Ovary (tissue), 9 donors: ENCODE measurements around the gene CDKN2A. TPM values are rescaled to one million over a fixed set of nuclear protein-coding genes. Genes with fewer than 3 reads are reported as not detected.

Source experiments
- DNase-seq, 5 donors: peaks; one replicate each; pipeline ENCODE4 v3.0.0-alpha.2; 2019 to 2020
- H3K27ac ChIP-seq, 2 donors: fragments of 200-600 bp; one replicate each; pipeline versions ENCODE4 v1.5.1 to v1.8.0; 2019 to 2022
- H3K27me3 ChIP-seq: fragments of 200-600 bp; one replicate; pipeline ENCODE4 v1.8.0; 2022
- H3K36me3 ChIP-seq: fragments of 200-600 bp; sonication (generic); one replicate; pipeline ENCODE4 v1.5.1; 2019
- H3K4me1 ChIP-seq: one replicate; pipeline ENCODE4 v1.8.1; 2013; ENCODE audit warnings: mild to moderate bottlenecking, moderate library complexity; ENCODE audit not compliant: insufficient read depth
- H3K4me3 ChIP-seq: fragments of 200-600 bp; sonication (generic); one replicate; pipeline ENCODE4 v1.5.1; 2017
- H3K9me3 ChIP-seq, 2 donors: fragments of 200-600 bp in 1 of 2; sonication (generic) in 1 of 2; one replicate each; pipeline versions ENCODE4 v1.5.1 to v1.8.1; 2013 to 2019; ENCODE audit warnings: mild to moderate bottlenecking in 1 of 2, moderate library complexity in 1 of 2
- CTCF ChIP-seq, 3 donors: fragments of 450-650 bp in 2 of 3; fragments of 200-600 bp in 1 of 3; IDR thresholded peaks; one replicate each; pipeline versions ENCODE4 v1.5.1 to v1.8.0; 2016 to 2022; ENCODE audit warnings: antibody characterized with exemption in 3 of 3, mild to moderate bottlenecking in 1 of 3
- EP300 ChIP-seq: sonication (generic); formaldehyde crosslinking; IDR thresholded peaks from one replicate; pipeline ENCODE4 v1.6.1; 2017; ENCODE audit warnings: antibody characterized with exemption
- POLR2A ChIP-seq: fragments of 450-650 bp; IDR thresholded peaks from one replicate; pipeline ENCODE4 v1.6.1; 2017; ENCODE audit warnings: antibody characterized with exemption, mild to moderate bottlenecking, moderate library complexity
- WGBS, 3 donors: extraction: QIAGEN DNeasy Blood & Tissue Kit in 1 of 3; methylation state at CpG; one replicate each; pipeline versions ENCODE4 v1.1.5 to v1.1.7; 2013 to 2017; 5-methylcytosine and 5-hydroxymethylcytosine counted together
- intact Hi-C, 4 donors: fragments of 100-400 bp; cut with DNase I; formaldehyde crosslinking; loops; one replicate each; pipeline versions ENCODE4 v1.11.0 to v1.15.1; 2022 to 2023
- polyA plus RNA-seq, 2 donors: library from polyadenylated mRNA; stranded (reverse); fragments of 200-250 nt in 1 of 2; fragments of 350-450 nt in 1 of 2; fragmentation: Illumina TruSeq in 1 of 2; extraction: RNeasy Lipid Tissue Mini Kit (QIAGEN cat#74804) in 1 of 2; gene quantifications; one replicate each; pipeline ENCODE4 v1.2.3, GENCODE V29; 2013 to 2014
- total RNA-seq, 7 donors: library from RNA; depleted of rRNA in 2 of 7; stranded (reverse); fragments of >200 nt in 2 of 7; fragmentation: NEBNext Ultra II Directional in 3 of 7; extraction: Animal tissue kit (Norgen Biotek cat#: 25700) in 3 of 7; gene quantifications; one replicate each; pipeline versions ENCODE4 v1.1.0 to v1.2.4, GENCODE V29; 2016 to 2023
- donor health status: DM: no; HTN: no; CAD: no; lungs with moderate emphysema.
- donor health status: DM: no; HTN: no; CAD: no.
- donor health status: Bipolar disorder and iron deficiency.
- donor health status: DM: yes; HTN: yes; CAD: no.
- donor health status: DM: no; HTN: no; CAD: no.
- donor health status: DM: yes; HTN: yes; CAD: no.

CDKN2A gene
- total and polyA plus RNA-seq, 9 donors: 0.20 to 7.6 (median 1.0) TPM

GRCh38 chr9:22028394-22028793 is 34.2 kb upstream of the CDKN2A start:
- intact Hi-C loops: no loop called here
- H3K9me3 ChIP-seq: no peaks in the 10 kb centered on the region
- H3K36me3 ChIP-seq: no peaks in the 10 kb centered on the region
- H3K27me3 ChIP-seq: no peaks in the 10 kb centered on the region
- no peak overlapping the region for H3K27ac ChIP-seq
- H3K4me1 ChIP-seq: no peaks in the 10 kb centered on the region
- TF ChIP-seq EP300: no peak
- TF ChIP-seq POLR2A: no peak
- TF ChIP-seq CTCF (IDR thresholded peaks at IDR 0.05): no peak
- H3K4me3 ChIP-seq: no peak overlapping the region
- DNase-seq: no peak

GRCh38 chr9:22026696-22027095 is 32.5 kb upstream of the CDKN2A start:
- Histone ChIP-seq H3K9me3 (no peaks in the 10 kb centered on the region), H3K36me3 (no peaks in the 10 kb centered on the region), H3K4me1 (no peaks in the 10 kb centered on the region), H3K4me3 (no peak overlapping the region), H3K27me3 (no peaks in the 10 kb centered on the region), H3K27ac (no peak overlapping the region)
- TF ChIP-seq EP300: no peak
- no peak for TF ChIP-seq CTCF (IDR thresholded peaks at IDR 0.05)
- TF ChIP-seq POLR2A: no peak
- DNase-seq: no peak
- 56 to 64% (median 61%) methylated on average over 6 of the region's 6 CpGs for WGBS, 3 donors
- intact Hi-C loops: no loop called here

- no peaks in the 10 kb centered on the region for H3K9me3 ChIP-seq
- no peaks in the 10 kb centered on the region for H3K27me3 ChIP-seq
- intact Hi-C loops: no loop called here
- no peak for TF ChIP-seq EP300
- no peak for TF ChIP-seq POLR2A
- TF ChIP-seq CTCF (IDR thresholded peaks at IDR 0.05): no peak
- 95 to 96% (median 96%) methylated on average over 3 of the region's 3 CpGs for WGBS, 3 donors
- no peaks in the 10 kb centered on the region for H3K36me3 ChIP-seq
- no peaks in the 10 kb centered on the region for H3K4me1 ChIP-seq
- no peak for DNase-seq
- no peak overlapping the region for H3K4me3 ChIP-seq
- H3K27ac ChIP-seq: no peak overlapping the region
These were observed 28.2 kb upstream of the CDKN2A start for GRCh38 chr9:22022396-22022795.

- intact Hi-C loops: no loop called here
- no peaks in the 10 kb centered on the region for H3K9me3 ChIP-seq
- H3K27ac ChIP-seq: no peak overlapping the region
- TF ChIP-seq EP300 (no peak), POLR2A (no peak), CTCF (IDR thresholded peaks at IDR 0.05) (no peak)
- H3K27me3 ChIP-seq: no peaks in the 10 kb centered on the region
- WGBS, 3 donors: 18 to 21% (median 20%) methylated on average over 13 of the region's 13 CpGs
- no peaks in the 10 kb centered on the region for H3K36me3 ChIP-seq
- DNase-seq: peak in 2 of 5 donors; percentile 46 to 57
- peaks cover 4% of the 10 kb centered on the region for H3K4me1 ChIP-seq
- H3K4me3 ChIP-seq: no peak overlapping the region
These were observed 16.9 kb upstream of the CDKN2A start for GRCh38 chr9:22010866-22011625.
